WTC11 (cell line): Measurements from ENCODE around the gene PNLDC1. TPM values are rescaled to one million over a fixed set of nuclear protein-coding genes. Genes with fewer than 3 reads are reported as not detected.
"Not testable (repeated sequence)": the region's sequence is repeated elsewhere in the genome, so short reads cannot be mapped to it uniquely, and the experiment has no call there.

Source experiments
- ATAC-seq: fragments of 200-7000 bp; cut with Tn5 transposase; 2 replicates; pipeline ENCODE4 v1.10.0; 2021; ENCODE audit warnings: mild to moderate bottlenecking, moderate library complexity
- CTCF ChIA-PET: fragments of 300-600 bp; sonication (Branson Sonifier 250); formaldehyde crosslinking; loops from one replicate; lab custom pipeline; 2021; ENCODE audit warnings: antibody characterized with exemption; lab: Charles Lee
- POLR2A ChIA-PET: fragments of 350-600 bp; sonication (Branson Sonifier 250); formaldehyde crosslinking; loops from one replicate; lab custom pipeline; 2021; ENCODE audit warnings: antibody characterized with exemption; lab: Charles Lee
- DNase-seq: peaks from one replicate; pipeline ENCODE4 v3.0.0; 2021; ENCODE audit warnings: low spot score
- H3K27ac Mint-ChIP-seq: 2 replicates; pipeline ENCODE4 v1.8.0; 2021; ENCODE audit warnings: mixed read lengths
- H3K27me3 Mint-ChIP-seq: 2 replicates; pipeline ENCODE4 v1.8.0; 2021; ENCODE audit warnings: low read depth, mild to moderate bottlenecking, moderate library complexity, mixed read lengths
- H3K36me3 Mint-ChIP-seq: 2 replicates; pipeline ENCODE4 v1.8.0; 2021; ENCODE audit warnings: mixed read lengths
- H3K4me1 Mint-ChIP-seq: 2 replicates; pipeline ENCODE4 v1.8.0; 2022; ENCODE audit warnings: mixed read lengths
- H3K4me3 Mint-ChIP-seq: 2 replicates; pipeline ENCODE4 v1.8.0; 2021; ENCODE audit warnings: mild to moderate bottlenecking, moderate library complexity, mixed read lengths
- H3K9me3 Mint-ChIP-seq: 2 replicates; pipeline ENCODE4 v1.8.0; 2021; ENCODE audit warnings: mixed read lengths
- AFF4 ChIP-seq: sonication (generic); formaldehyde crosslinking; IDR thresholded peaks from 2 replicates; pipeline ENCODE4 v1.8.1; 2023; ENCODE audit warnings: mild to moderate bottlenecking, missing genetic modification reagents, borderline replicate concordance
- ARID4B ChIP-seq: sonication (generic); formaldehyde crosslinking; IDR thresholded peaks from 2 replicates; pipeline ENCODE4 v1.8.0; 2023; ENCODE audit warnings: missing genetic modification reagents, mild to moderate bottlenecking, borderline replicate concordance
- ATF1 ChIP-seq: sonication (generic); formaldehyde crosslinking; IDR thresholded peaks from 2 replicates; pipeline ENCODE4 v1.8.1; 2023; ENCODE audit warnings: mild to moderate bottlenecking, moderate library complexity, missing genetic modification reagents
- ATF3 ChIP-seq: sonication (generic); formaldehyde crosslinking; conservative IDR thresholded peaks from 2 replicates; pipeline ENCODE4 v1.8.1; 2022; ENCODE audit warnings: mild to moderate bottlenecking, missing genetic modification reagents
- CREM ChIP-seq: sonication (generic); formaldehyde crosslinking; IDR thresholded peaks from 2 replicates; pipeline ENCODE4 v1.8.1; 2022; ENCODE audit warnings: mild to moderate bottlenecking, missing genetic modification reagents, moderate library complexity
- FOXP1 ChIP-seq: sonication (generic); formaldehyde crosslinking; IDR thresholded peaks from 2 replicates; pipeline ENCODE4 v1.8.0; 2022; ENCODE audit warnings: missing genetic modification reagents, mild to moderate bottlenecking, moderate library complexity, borderline replicate concordance
- GABPB1 ChIP-seq: sonication (generic); formaldehyde crosslinking; IDR thresholded peaks from 2 replicates; pipeline ENCODE4 v1.8.1; 2023; ENCODE audit warnings: mild to moderate bottlenecking, missing genetic modification reagents
- JUN ChIP-seq: sonication (generic); formaldehyde crosslinking; IDR thresholded peaks from 2 replicates; pipeline ENCODE4 v1.8.0; 2023; ENCODE audit warnings: mild to moderate bottlenecking, missing genetic modification reagents
- KAT7 ChIP-seq: sonication (generic); formaldehyde crosslinking; IDR thresholded peaks from 2 replicates; pipeline ENCODE4 v1.8.1; 2023; ENCODE audit warnings: missing genetic modification reagents, mild to moderate bottlenecking, borderline replicate concordance
- MXD4 ChIP-seq: fragments of 250-450 bp; sonication (Bioruptor Pico); IDR thresholded peaks from 2 replicates; pipeline ENCODE4 v1.8.0; 2021; ENCODE audit warnings: mild to moderate bottlenecking, moderate library complexity, borderline replicate concordance
- NFYB ChIP-seq: sonication (generic); formaldehyde crosslinking; conservative IDR thresholded peaks from 2 replicates; pipeline ENCODE4 v1.8.0; 2022; ENCODE audit warnings: low read depth, missing genetic modification reagents
- RELA ChIP-seq: sonication (generic); formaldehyde crosslinking; IDR thresholded peaks from 2 replicates; pipeline ENCODE4 v1.8.1; 2022; ENCODE audit warnings: missing genetic modification reagents, mild to moderate bottlenecking, borderline replicate concordance
- SMAD4 ChIP-seq: sonication (generic); formaldehyde crosslinking; IDR thresholded peaks from 2 replicates; pipeline ENCODE4 v1.8.0; 2022; ENCODE audit warnings: mild to moderate bottlenecking, missing genetic modification reagents
- USF1 ChIP-seq: sonication (generic); formaldehyde crosslinking; IDR thresholded peaks from 2 replicates; pipeline ENCODE4 v1.8.0; 2022; ENCODE audit warnings: mild to moderate bottlenecking, missing genetic modification reagents
- ZBTB21 ChIP-seq: sonication (generic); formaldehyde crosslinking; IDR thresholded peaks from 2 replicates; pipeline ENCODE4 v1.8.1; 2023; ENCODE audit warnings: mild to moderate bottlenecking, missing genetic modification reagents, borderline replicate concordance
- ZNF219 ChIP-seq: sonication (generic); formaldehyde crosslinking; IDR thresholded peaks from 2 replicates; pipeline ENCODE4 v1.8.0; 2023; ENCODE audit warnings: missing genetic modification reagents, mild to moderate bottlenecking, borderline replicate concordance
- ZNF232 ChIP-seq: sonication (generic); formaldehyde crosslinking; IDR thresholded peaks from 2 replicates; pipeline ENCODE4 v1.8.0; 2022; ENCODE audit warnings: mild to moderate bottlenecking, missing genetic modification reagents
- ZNF263 ChIP-seq: sonication (generic); formaldehyde crosslinking; IDR thresholded peaks from 2 replicates; pipeline ENCODE4 v1.8.1; 2022; ENCODE audit warnings: low read depth, mild to moderate bottlenecking, moderate library complexity, missing genetic modification reagents
- ZNF671 ChIP-seq: fragments of 250-450 bp; sonication (Bioruptor Pico); IDR thresholded peaks from 2 replicates; pipeline ENCODE4 v1.8.0; 2021; ENCODE audit warnings: mild to moderate bottlenecking
- total RNA-seq: library from RNA; stranded (reverse); gene quantifications from 3 replicates; pipeline ENCODE4 v1.2.3, GENCODE V29; 2021

Gene PNLDC1
- total RNA-seq, 1 experiment from 2014 or later, result 0.39 TPM

GRCh38 chr6:159823953-159824352 lies 23.9 kb downstream of the PNLDC1 start:
- Mint-ChIP-seq H3K36me3 (no peaks in the 10 kb centered on the region), H3K27ac (no peak overlapping the region), H3K27me3 (no peaks in the 10 kb centered on the region; the same call in 1 of the 2 replicates), H3K4me1 (peaks cover 42% of the 10 kb centered on the region), H3K9me3 (no peaks in the 10 kb centered on the region), H3K4me3 (no peak overlapping the region)
- POLR2A ChIA-PET, result no interaction called here
- no peak for DNase-seq
- CTCF ChIA-PET, result no interaction called here
- no peak for TF ChIP-seq SMAD4 (CRISPR knock-in tag)
- no peak for TF ChIP-seq ZNF263
- TF ChIP-seq ZNF219 (CRISPR knock-in tag), result no peak
- no peak for TF ChIP-seq KAT7
- no peak for TF ChIP-seq ATF1
- no peak for TF ChIP-seq JUN
- no peak for TF ChIP-seq NFYB (CRISPR knock-in tag)
- TF ChIP-seq USF1, result no peak
- no peak for TF ChIP-seq MXD4 (CRISPR knock-in tag)
- TF ChIP-seq AFF4 (CRISPR knock-in tag), result no peak
- no peak for TF ChIP-seq ZNF671 (CRISPR knock-in tag)
- no peak for TF ChIP-seq FOXP1 (CRISPR knock-in tag)
- no peak for TF ChIP-seq CREM
- ATAC-seq, result no peak

- H3K27me3 Mint-ChIP-seq, H3K27ac Mint-ChIP-seq, ATAC-seq, H3K4me3 Mint-ChIP-seq, POLR2A ChIA-PET, H3K36me3 Mint-ChIP-seq, H3K9me3 Mint-ChIP-seq, DNase-seq, CTCF ChIA-PET: not testable (repeated sequence)
- peaks cover 44% of the 10 kb centered on the region for H3K4me1 Mint-ChIP-seq
Measured at GRCh38 chr6:159824690-159825089, 24.6 kb downstream of the PNLDC1 start.

- POLR2A ChIA-PET, result no interaction called here
- no peaks in the 10 kb centered on the region for H3K27me3 Mint-ChIP-seq
Measured at GRCh38 chr6:159826004-159826403, 25.9 kb downstream of the PNLDC1 start.

More at GRCh38 chr6:159826004-159826403, 25.9 kb downstream of the PNLDC1 start:
- ATAC-seq, result no peak
- no peak for DNase-seq
- Mint-ChIP-seq H3K27ac (no peak overlapping the region), H3K36me3 (no peaks in the 10 kb centered on the region; the same call in 1 of the 2 replicates), H3K9me3 (no peaks in the 10 kb centered on the region), H3K4me3 (no peak overlapping the region), H3K4me1 (peaks cover 45% of the 10 kb centered on the region)
- CTCF ChIA-PET, result no interaction called here
- TF ChIP-seq RELA (CRISPR knock-in tag) (no peak), ATF3 (CRISPR knock-in tag) (no peak), JUN (no peak), ZNF232 (CRISPR knock-in tag) (no peak), NFYB (CRISPR knock-in tag) (no peak), ZBTB21 (CRISPR knock-in tag) (no peak), ARID4B (CRISPR knock-in tag) (no peak), GABPB1 (CRISPR knock-in tag) (no peak)
